MM.1S (cell line): ENCODE data around the gene PDIA2.

ENCODE experiments used
- DNase-seq: peaks from one replicate; pipeline ENCODE4 v3.0.0-alpha.2; 2015
- H2AFZ ChIP-seq: fragments of 300-600 bp; sonication (generic); 2 replicates; pipeline ENCODE4 v1.6.0; 2016; ENCODE audit warnings: antibody characterized with exemption, low read length
- H3F3A ChIP-seq: fragments of 300-600 bp; sonication (generic); 2 replicates; pipeline ENCODE4 v1.6.1; 2016; ENCODE audit warnings: mild to moderate bottlenecking, antibody characterized with exemption, low read length, moderate library complexity, mixed read lengths; ENCODE audit not compliant: insufficient read depth
- H3K27ac ChIP-seq: fragments of 300-600 bp; sonication (generic); 2 replicates; pipeline ENCODE4 v1.5.1; 2016; ENCODE audit warnings: mild to moderate bottlenecking, low read length
- H3K27me3 ChIP-seq: fragments of 300-600 bp; sonication (generic); replicated peaks from 2 replicates; pipeline ENCODE4 v1.6.0; 2016; ENCODE audit warnings: low read length; ENCODE audit not compliant: insufficient read depth
- H3K36me3 ChIP-seq: fragments of 300-600 bp; sonication (generic); replicated peaks from 2 replicates; pipeline ENCODE4 v1.6.1; 2016; ENCODE audit warnings: mild to moderate bottlenecking, low read length, mixed read lengths; ENCODE audit not compliant: insufficient read depth
- H3K4me1 ChIP-seq: fragments of 300-600 bp; sonication (generic); 2 replicates; pipeline ENCODE4 v1.6.1; 2016; ENCODE audit warnings: low read length, mixed read lengths
- H3K4me2 ChIP-seq: fragments of 300-600 bp; sonication (generic); 2 replicates; pipeline ENCODE4 v1.6.0; 2016; ENCODE audit warnings: low read depth, low read length
- H3K4me3 ChIP-seq: fragments of 300-600 bp; sonication (generic); 2 replicates; pipeline ENCODE4 v1.5.1; 2016; ENCODE audit warnings: low read length, mixed read lengths
- H3K79me2 ChIP-seq: fragments of 300-600 bp; sonication (generic); 2 replicates; pipeline ENCODE4 v1.6.1; 2016; ENCODE audit warnings: mixed run types, low read length, mixed read lengths
- H3K9ac ChIP-seq: fragments of 300-600 bp; sonication (generic); 2 replicates; pipeline ENCODE4 v1.6.1; 2016; ENCODE audit warnings: low read length, mixed read lengths
- H3K9me2 ChIP-seq: fragments of 300-600 bp; sonication (generic); replicated peaks from 2 replicates; pipeline ENCODE4 v1.6.1; 2016; ENCODE audit warnings: mild to moderate bottlenecking, low read length, mixed read lengths; ENCODE audit not compliant: insufficient read depth
- H3K9me3 ChIP-seq: fragments of 300-600 bp; sonication (generic); replicated peaks from 2 replicates; pipeline ENCODE4 v1.6.1; 2016; ENCODE audit warnings: mild to moderate bottlenecking, low read length, mixed read lengths; ENCODE audit not compliant: insufficient read depth
- H4K20me1 ChIP-seq: fragments of 300-600 bp; sonication (generic); 2 replicates; pipeline ENCODE4 v1.6.1; 2016; ENCODE audit warnings: mild to moderate bottlenecking, low read length, moderate library complexity, mixed read lengths; ENCODE audit not compliant: insufficient read depth
- EZH2 ChIP-seq: fragments of 300-600 bp; sonication (generic); optimal IDR thresholded peaks from 2 replicates; pipeline ENCODE3; 2017; ENCODE audit warnings: low read depth, mild to moderate bottlenecking, antibody characterized with exemption, low read length, mixed read lengths
- EZH2phosphoT487 ChIP-seq: fragments of 300-600 bp; sonication (generic); IDR thresholded peaks from 2 replicates; pipeline ENCODE4 v1.6.1; 2018; ENCODE audit warnings: antibody characterized with exemption, low read length
- TF ChIP-seq, protein P1 (sequence below): fragments of 300-600 bp; sonication (generic); IDR thresholded peaks from 2 replicates; pipeline ENCODE4 v1.5.1; 2016; ENCODE audit warnings: antibody characterized with exemption, low read length, mixed read lengths

Gene PDIA2

DNA sequence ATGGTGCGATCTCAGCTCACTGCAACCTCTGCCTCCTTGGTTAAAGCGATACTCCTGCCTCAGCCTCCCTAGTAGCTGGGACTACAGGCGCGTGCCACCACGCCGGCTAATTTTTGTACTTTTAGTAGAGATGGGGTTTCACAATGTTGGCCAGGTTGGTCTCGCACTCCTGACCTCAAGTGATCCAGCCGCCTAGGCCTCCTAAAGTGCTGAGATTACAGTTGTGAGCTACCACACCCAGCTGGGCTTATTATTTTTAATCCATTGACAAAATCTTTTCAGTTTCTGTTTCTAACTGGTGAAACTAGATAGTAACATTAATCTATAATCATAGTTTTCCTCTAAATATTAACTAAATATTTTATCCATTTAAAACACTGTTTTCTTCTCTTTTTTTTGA lies 42.4 kb upstream of the PDIA2 start:
- no peak overlapping the region for H3K9ac ChIP-seq
- no peaks in the 10 kb centered on the region for H3K27me3 ChIP-seq
- no peak overlapping the region for H3K4me2 ChIP-seq
- no peaks in the 10 kb centered on the region; the same call in 1 of the 2 replicates for H3K79me2 ChIP-seq
- TF ChIP-seq EZH2phosphoT487 (no peak), EZH2 (no peak)
- TF ChIP-seq, protein P1, sequence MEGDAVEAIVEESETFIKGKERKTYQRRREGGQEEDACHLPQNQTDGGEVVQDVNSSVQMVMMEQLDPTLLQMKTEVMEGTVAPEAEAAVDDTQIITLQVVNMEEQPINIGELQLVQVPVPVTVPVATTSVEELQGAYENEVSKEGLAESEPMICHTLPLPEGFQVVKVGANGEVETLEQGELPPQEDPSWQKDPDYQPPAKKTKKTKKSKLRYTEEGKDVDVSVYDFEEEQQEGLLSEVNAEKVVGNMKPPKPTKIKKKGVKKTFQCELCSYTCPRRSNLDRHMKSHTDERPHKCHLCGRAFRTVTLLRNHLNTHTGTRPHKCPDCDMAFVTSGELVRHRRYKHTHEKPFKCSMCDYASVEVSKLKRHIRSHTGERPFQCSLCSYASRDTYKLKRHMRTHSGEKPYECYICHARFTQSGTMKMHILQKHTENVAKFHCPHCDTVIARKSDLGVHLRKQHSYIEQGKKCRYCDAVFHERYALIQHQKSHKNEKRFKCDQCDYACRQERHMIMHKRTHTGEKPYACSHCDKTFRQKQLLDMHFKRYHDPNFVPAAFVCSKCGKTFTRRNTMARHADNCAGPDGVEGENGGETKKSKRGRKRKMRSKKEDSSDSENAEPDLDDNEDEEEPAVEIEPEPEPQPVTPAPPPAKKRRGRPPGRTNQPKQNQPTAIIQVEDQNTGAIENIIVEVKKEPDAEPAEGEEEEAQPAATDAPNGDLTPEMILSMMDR: no peak
- no peaks in the 10 kb centered on the region for H3K36me3 ChIP-seq
- H3K27ac ChIP-seq: no peak overlapping the region
- peaks cover 2% of the 10 kb centered on the region for H3F3A ChIP-seq
- H3K9me3 ChIP-seq: no peaks in the 10 kb centered on the region
- 0 out of 2 replicates have a peak, but pooled peaks cover 4% of the 10 kb centered on the region for H3K4me1 ChIP-seq
- H2AFZ ChIP-seq: no peak overlapping the region
- H3K4me3 ChIP-seq: no peak overlapping the region
- no peaks in the 10 kb centered on the region for H3K9me2 ChIP-seq
- DNase-seq: no peak
- no peaks in the 10 kb centered on the region for H4K20me1 ChIP-seq

DNA sequence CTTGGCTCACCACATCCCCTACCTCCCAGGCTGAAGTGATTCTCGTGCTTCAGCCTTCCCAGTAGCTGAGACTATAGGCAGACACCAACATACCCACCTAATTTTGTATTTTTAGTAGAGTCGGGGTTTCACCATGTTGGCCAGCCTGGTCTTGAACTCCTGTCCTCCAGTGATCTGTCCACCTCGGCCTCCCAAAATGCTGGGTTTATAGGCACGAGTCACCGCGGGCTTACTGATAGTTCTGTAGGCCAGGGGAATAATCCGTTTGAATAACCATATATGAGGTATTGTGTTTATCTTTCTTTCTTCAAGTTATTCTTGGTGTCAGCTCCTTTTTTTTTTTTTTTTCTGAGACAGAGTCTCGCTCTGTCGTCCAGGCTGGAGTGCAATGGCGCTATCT lies 40.7 kb upstream of the PDIA2 start:
- H3K9ac ChIP-seq: no peak overlapping the region
- 0 out of 2 replicates have a peak, but pooled peaks cover 4% of the 10 kb centered on the region for H3K4me1 ChIP-seq
- H3K4me2 ChIP-seq: no peak overlapping the region
- no peak overlapping the region for H3K4me3 ChIP-seq
- TF ChIP-seq, protein P1: no peak
- TF ChIP-seq EZH2 (no peak), EZH2phosphoT487 (no peak)
- no peaks in the 10 kb centered on the region for H3K9me3 ChIP-seq
- no peaks in the 10 kb centered on the region for H3K27me3 ChIP-seq
- no peak overlapping the region for H3K27ac ChIP-seq
- no peak for DNase-seq
- no peaks in the 10 kb centered on the region for H3K36me3 ChIP-seq
- H4K20me1 ChIP-seq: no peaks in the 10 kb centered on the region
- H3F3A ChIP-seq: no peaks in the 10 kb centered on the region
- H3K9me2 ChIP-seq: no peaks in the 10 kb centered on the region
- H3K79me2 ChIP-seq: no peaks in the 10 kb centered on the region
- no peak overlapping the region for H2AFZ ChIP-seq

DNA sequence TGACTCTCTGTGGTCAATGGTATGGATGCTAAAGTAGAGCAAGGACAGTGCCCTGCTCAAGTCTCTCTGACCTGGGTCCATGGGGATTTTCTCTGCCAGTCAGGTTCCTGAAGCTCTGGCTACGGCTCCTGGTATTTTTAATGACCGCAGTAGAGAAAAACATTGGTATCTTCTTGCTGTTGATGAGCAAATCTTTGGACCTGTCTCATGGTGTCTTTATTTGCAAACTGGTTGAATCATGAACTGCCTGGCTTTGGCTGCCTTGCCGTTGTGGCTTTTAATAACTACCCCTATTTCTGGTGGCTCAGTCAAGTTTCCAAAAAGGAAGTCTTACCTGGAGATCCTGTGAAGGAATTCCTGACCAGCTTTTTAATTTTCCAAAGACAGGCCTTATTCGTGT lies 39.6 kb upstream of the PDIA2 start:
- H3K9ac ChIP-seq: no peak overlapping the region
- H2AFZ ChIP-seq: no peak overlapping the region
- no peak for DNase-seq
- no peaks in the 10 kb centered on the region for H3K27me3 ChIP-seq
- no peaks in the 10 kb centered on the region for H4K20me1 ChIP-seq
- no peak for TF ChIP-seq EZH2phosphoT487
- no peak for TF ChIP-seq EZH2
- TF ChIP-seq, protein P1: no peak
- no peaks in the 10 kb centered on the region for H3K9me2 ChIP-seq
- no peak overlapping the region for H3K4me2 ChIP-seq
- no peaks in the 10 kb centered on the region for H3F3A ChIP-seq
- no peaks in the 10 kb centered on the region for H3K79me2 ChIP-seq
- H3K9me3 ChIP-seq: no peaks in the 10 kb centered on the region
- 0 out of 2 replicates have a peak, but pooled peaks cover 4% of the 10 kb centered on the region for H3K4me1 ChIP-seq
- no peak overlapping the region for H3K4me3 ChIP-seq
- no peaks in the 10 kb centered on the region for H3K36me3 ChIP-seq
- no peak overlapping the region for H3K27ac ChIP-seq
